Heart left ventricle (tissue), 16 donors: ENCODE data around the gene EIF2D. TPM values are rescaled to one million over a fixed set of nuclear protein-coding genes. Genes with fewer than 3 reads are reported as not detected.

ENCODE experiments used
- ATAC-seq, 4 donors: fragments of 200-7000 bp; cut with Tn5 transposase; one replicate each; pipeline ENCODE4 v1.9.1; 2020 to 2022; ENCODE audit warnings: moderate library complexity in 4 of 4, mild to moderate bottlenecking in 3 of 4, moderate number of reproducible peaks in 1 of 4
- DNase-seq, 5 donors: peaks; one replicate each; pipeline ENCODE4 v3.0.0-alpha.2; 2020
- H3K27ac ChIP-seq, 12 donors: fragments of 200-600 bp; sonication (generic) in 4 of 12; one replicate each; pipeline versions ENCODE4 v1.5.0 to v1.8.0; 2016 to 2022; ENCODE audit warnings: mild to moderate bottlenecking in 2 of 12
- H3K27me3 ChIP-seq, 9 donors: fragments of 200-600 bp; sonication (generic) in 2 of 9; one replicate each; pipeline versions ENCODE4 v1.5.1 to v1.8.0; 2016 to 2022; ENCODE audit warnings: mild to moderate bottlenecking in 3 of 9
- H3K36me3 ChIP-seq, 9 donors: fragments of 200-600 bp; sonication (generic) in 2 of 9; one replicate each; pipeline versions ENCODE4 v1.5.0 to v1.8.0; 2018 to 2022; ENCODE audit warnings: mild to moderate bottlenecking in 2 of 9
- H3K4me1 ChIP-seq, 12 donors: fragments of 200-600 bp; sonication (generic) in 4 of 12; one replicate each; pipeline versions ENCODE4 v1.5.0 to v1.8.0; 2016 to 2022; ENCODE audit warnings: mild to moderate bottlenecking in 3 of 12
- H3K4me3 ChIP-seq, 12 donors: fragments of 200-600 bp; sonication (generic) in 4 of 12; one replicate each; pipeline versions ENCODE4 v1.5.0 to v1.8.0; 2017 to 2022; ENCODE audit warnings: mild to moderate bottlenecking in 9 of 12, moderate library complexity in 4 of 12
- H3K9me3 ChIP-seq, 12 donors: fragments of 200-600 bp; sonication (generic) in 4 of 12; one replicate each; pipeline versions ENCODE4 v1.5.0 to v1.8.0; 2016 to 2022; ENCODE audit warnings: mild to moderate bottlenecking in 1 of 12
- POLR2A ChIP-seq, 2 donors: fragments of 450-650 bp; IDR thresholded peaks; one replicate each; pipeline ENCODE4 v1.6.1; 2017; ENCODE audit warnings: antibody characterized with exemption in 2 of 2, mild to moderate bottlenecking in 2 of 2, moderate library complexity in 2 of 2
- WGBS, 4 donors: extraction: QIAGEN DNeasy Blood & Tissue Kit in 2 of 4; methylation state at CpG; one replicate each; pipeline versions ENCODE4 v1.1.5 to v1.1.7; 2013 to 2018; 5-methylcytosine and 5-hydroxymethylcytosine counted together
- intact Hi-C, 10 donors: fragments of 100-400 bp; cut with DNase I; formaldehyde crosslinking; loops; one replicate each; pipeline versions ENCODE4 v1.11.1 to v1.14.2; 2022
- polyA plus RNA-seq, 2 donors: library from polyadenylated mRNA; stranded (reverse); fragments of 200-250 nt; gene quantifications; one replicate each; pipeline ENCODE4 v1.2.3, GENCODE V29; 2013
- total RNA-seq, 9 donors: library from RNA; depleted of rRNA in 2 of 9; stranded (reverse); fragments of >200 nt in 2 of 9; fragmentation: NEBNext Ultra II Directional in 3 of 9; extraction: Animal tissue kit (Norgen Biotek cat#: 25700) in 3 of 9; gene quantifications; one replicate each; pipeline versions ENCODE4 v1.1.0 to v1.2.4, GENCODE V29; 2016 to 2023
- TF ChIP-seq, protein P1 (sequence below), 12 donors: fragments of 200-600 bp; sonication (generic) in 4 of 12; IDR thresholded peaks; one replicate each; pipeline versions ENCODE4 v1.5.0 to v1.8.0; 2018 to 2022; ENCODE audit warnings: antibody characterized with exemption in 12 of 12, mild to moderate bottlenecking in 5 of 12
- donor health status: ischemic (EF 13 %, LVEDD 7.1; RV severe dilation, severe dysfunction).
- donor health status: healthy with polysubstance abuse.
- donor health status: DM: no; HTN: yes; CAD: no.
- donor health status: DM: no; HTN: no; CAD: no.
- donor health status: ischemic (EF 25% LVEDD 6.9; RV normal size, moderate dysfunction).
- donor health status: ischemic (EF 25% LVEDD 5.7; RV mildly dilated, moderate dysfunction).
- donor health status: healthy.
- donor health status: DM: yes; HTN: yes; CAD: no.
- donor health status: ischemic (EF 35%, LVEDD 5.7; RV mildly dilated, moderate dysfunction).
- donor health status: nonischemic (EF 11% LVEDD 7.7; RV severe dilation, severe dysfunction).
- donor health status: DM: yes; HTN: yes; CAD: no.
- donor health status: PGD.
- donor health status: ischemic (EF 29% LVEDD 5.4; RV normal size, mild dysfunction).
- donor health status: nonischemic (EF 23%, LVEDD 6.1; RV moderate dilation, normal function).

The EIF2D gene
- total and polyA plus RNA-seq, 11 donors: 15.6 to 37.5 (median 27.6) TPM

DNA sequence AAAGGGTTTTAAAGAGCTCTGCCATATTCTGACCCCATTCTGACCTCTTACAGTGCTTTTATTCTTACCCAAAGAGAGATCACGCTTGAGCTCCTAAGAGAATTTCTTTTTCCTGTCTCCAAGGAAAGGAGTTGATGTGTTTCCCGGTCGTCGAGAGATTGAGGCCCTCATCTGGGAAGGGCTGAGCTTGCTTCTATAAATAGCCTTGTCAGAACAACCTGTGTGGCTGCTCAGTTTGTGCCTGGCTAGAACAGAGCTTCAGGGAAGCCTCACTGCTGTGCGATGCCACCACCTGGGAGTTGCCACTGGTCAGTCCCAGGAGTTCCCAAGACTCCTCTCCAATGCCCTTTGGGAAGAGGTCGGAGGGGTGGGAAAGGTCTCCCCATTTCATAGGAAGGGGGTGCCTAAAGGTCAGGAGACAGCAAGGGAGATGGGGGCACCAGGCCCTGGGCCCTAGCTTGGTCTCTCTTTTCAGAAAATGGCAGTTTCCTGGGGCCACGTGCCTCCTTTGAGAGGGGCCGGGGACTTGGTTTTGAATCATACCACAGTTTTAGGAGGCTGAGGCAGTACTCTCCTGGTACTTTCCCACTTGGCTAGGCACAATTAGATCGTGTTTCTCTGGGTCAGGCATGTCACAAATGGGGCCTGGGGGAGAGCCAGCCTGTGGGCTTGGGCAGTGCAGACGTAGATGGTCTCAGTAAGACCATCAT, 52.1 kb downstream of the EIF2D start:
- TF ChIP-seq, protein P1, sequence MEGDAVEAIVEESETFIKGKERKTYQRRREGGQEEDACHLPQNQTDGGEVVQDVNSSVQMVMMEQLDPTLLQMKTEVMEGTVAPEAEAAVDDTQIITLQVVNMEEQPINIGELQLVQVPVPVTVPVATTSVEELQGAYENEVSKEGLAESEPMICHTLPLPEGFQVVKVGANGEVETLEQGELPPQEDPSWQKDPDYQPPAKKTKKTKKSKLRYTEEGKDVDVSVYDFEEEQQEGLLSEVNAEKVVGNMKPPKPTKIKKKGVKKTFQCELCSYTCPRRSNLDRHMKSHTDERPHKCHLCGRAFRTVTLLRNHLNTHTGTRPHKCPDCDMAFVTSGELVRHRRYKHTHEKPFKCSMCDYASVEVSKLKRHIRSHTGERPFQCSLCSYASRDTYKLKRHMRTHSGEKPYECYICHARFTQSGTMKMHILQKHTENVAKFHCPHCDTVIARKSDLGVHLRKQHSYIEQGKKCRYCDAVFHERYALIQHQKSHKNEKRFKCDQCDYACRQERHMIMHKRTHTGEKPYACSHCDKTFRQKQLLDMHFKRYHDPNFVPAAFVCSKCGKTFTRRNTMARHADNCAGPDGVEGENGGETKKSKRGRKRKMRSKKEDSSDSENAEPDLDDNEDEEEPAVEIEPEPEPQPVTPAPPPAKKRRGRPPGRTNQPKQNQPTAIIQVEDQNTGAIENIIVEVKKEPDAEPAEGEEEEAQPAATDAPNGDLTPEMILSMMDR (IDR thresholded peaks at IDR 0.05): no peak
- TF ChIP-seq POLR2A (IDR thresholded peaks at IDR 0.05): no peak
- Histone ChIP-seq H3K27me3 (no peaks in the 10 kb centered on the region), H3K9me3 (no peaks in the 10 kb centered on the region), H3K36me3 (peaks cover 0 to 24% (median 0%) of the 10 kb centered on the region in 9 donors), H3K4me3 (peak overlapping the region in 1 of 12 donors; percentile 72), H3K27ac (peak overlapping the region; percentile 9 to 98 (median 52)), H3K4me1 (peaks cover 5 to 94% (median 45%) of the 10 kb centered on the region in 12 donors)
- DNase-seq: peak in 4 of 5 donors; percentile 42 to 72 (median 47)
- intact Hi-C loops: no loop called here
- 47 to 49% (median 47%) methylated on average over 9 to 10 of the region's 10 CpGs for WGBS, 4 donors
- ATAC-seq: peak; percentile 63 to 72 (median 68)

DNA sequence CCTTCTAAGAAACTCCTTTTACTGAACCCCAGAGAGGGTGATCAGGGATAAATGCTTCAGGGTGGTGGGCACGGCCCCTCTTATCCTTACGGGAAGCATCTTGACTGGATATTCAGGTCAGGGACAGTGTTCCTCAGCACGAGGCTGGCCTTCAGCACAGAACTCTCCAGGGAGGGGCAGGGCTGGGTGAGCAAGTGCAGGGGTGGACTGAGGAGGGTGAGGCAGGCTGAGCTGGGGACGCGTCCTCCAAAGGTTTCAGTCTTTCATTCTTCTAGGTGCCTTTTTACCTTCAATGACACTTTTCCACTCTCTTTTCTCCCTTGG, 52.6 kb downstream of the EIF2D start:
- peak overlapping the region in 2 of 12 donors; percentile 64 to 72 for H3K4me3 ChIP-seq
- H3K4me1 ChIP-seq: peaks cover 5 to 94% (median 50%) of the 10 kb centered on the region in 12 donors

GRCh38 chr1:206558794-206559671, 53.2 kb downstream of the EIF2D start:
- Histone ChIP-seq H3K4me3 (peak overlapping the region in 7 of 12 donors; percentile 37 to 72 (median 64)), H3K9me3 (no peaks in the 10 kb centered on the region), H3K27me3 (no peaks in the 10 kb centered on the region), H3K36me3 (peaks cover 0 to 19% (median 0%) of the 10 kb centered on the region in 9 donors), H3K4me1 (peaks cover 5 to 91% (median 51%) of the 10 kb centered on the region in 12 donors), H3K27ac (peak overlapping the region in 7 of 12 donors; percentile 9 to 98 (median 76))
- intact Hi-C loops: no loop called here
- ATAC-seq (no peak), DNase-seq (no peak)
- TF ChIP-seq POLR2A (IDR thresholded peaks at IDR 0.05): no peak
- TF ChIP-seq, protein P1 (IDR thresholded peaks at IDR 0.05): no peak
- 80 to 89% (median 88%) methylated on average over 3 to 6 of the region's 6 CpGs for WGBS, 4 donors

More for the DNA sequence above, 52.6 kb downstream of the EIF2D start:
- 44 to 61% (median 53%) methylated on average over 5 of the region's 5 CpGs for WGBS, 4 donors
- no peak for ATAC-seq
- no peak for TF ChIP-seq POLR2A (IDR thresholded peaks at IDR 0.05)
- TF ChIP-seq, protein P1 (IDR thresholded peaks at IDR 0.05): no peak
- intact Hi-C loops: no loop called here
- Histone ChIP-seq H3K9me3 (no peaks in the 10 kb centered on the region), H3K27me3 (no peaks in the 10 kb centered on the region), H3K27ac (peak overlapping the region in 11 of 12 donors; percentile 9 to 98 (median 59)), H3K36me3 (peaks cover 0 to 24% (median 0%) of the 10 kb centered on the region in 9 donors)
- no peak for DNase-seq
